Measurements from ENCODE around the gene FAM151A.

FAM151A gene

DNA sequence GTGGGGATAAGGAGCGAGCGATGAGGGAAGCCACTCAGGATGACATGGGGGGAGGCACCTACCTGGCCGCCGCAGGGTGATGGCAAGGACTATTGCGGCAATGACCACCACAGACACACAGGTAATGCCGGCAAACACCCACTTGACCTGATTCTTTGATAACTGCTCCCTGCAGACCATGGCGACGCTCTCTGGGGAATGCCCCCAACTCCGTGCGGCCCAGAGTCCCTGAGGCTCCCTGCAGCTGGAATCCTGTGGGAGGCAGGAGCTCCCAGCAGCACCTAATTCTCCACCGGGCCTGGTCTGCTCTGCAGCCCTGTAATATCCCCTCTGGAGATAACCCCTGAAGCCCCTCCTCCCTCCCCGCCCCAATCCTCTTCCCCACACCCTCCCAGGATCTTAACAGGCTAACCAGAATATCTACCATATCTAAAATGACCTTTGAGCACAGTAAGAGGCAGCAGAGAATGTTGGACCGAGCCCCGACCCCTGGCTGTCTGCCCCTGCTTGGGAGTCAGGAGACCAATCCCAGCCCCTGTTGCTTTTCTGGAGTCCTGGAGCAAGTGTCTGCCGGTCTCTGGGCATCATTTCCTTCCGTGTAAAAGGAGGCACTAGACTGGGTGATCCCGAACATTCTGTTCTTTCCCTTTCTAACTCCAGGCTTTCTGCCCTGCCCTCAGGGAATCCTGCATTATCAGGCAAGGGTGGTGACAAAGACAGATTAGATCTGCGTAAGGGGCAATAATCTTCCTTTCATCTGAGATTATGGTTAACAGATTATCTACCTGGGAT is at the start of gene FAM151A:
Gene FAM151A, minus strand, starts transcription at position 310 of the 792 bp plus-strand sequence. Its CDS starts 130 bp downstream, at position 180.
- DNase-seq, result no peak

- DNase-seq, result peak; percentile 80
Observed at GRCh38 chr1:54671985-54672608, 48.8 kb upstream of the FAM151A start.

DNA sequence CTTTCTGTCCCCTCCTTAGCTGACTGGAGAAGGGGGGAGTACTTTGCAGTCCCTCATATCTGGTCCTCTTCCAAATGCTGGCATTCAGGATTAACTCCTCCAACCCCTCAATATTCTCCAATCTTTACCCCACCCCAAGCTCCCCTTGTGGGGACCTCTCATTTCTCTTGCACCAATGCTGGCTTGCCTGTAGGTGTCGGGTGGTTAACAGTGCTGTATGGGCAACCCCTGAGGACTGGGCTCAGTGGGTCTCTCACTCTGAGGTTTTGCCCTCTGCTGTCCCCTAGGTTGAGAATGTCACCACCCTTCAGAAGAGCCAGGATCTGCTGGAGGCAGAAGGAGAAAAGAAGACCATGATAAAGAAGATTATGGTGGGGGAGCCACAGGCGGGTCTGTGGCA is 45.2 kb upstream of the FAM151A start:
- DNase-seq, result no peak

DNA sequence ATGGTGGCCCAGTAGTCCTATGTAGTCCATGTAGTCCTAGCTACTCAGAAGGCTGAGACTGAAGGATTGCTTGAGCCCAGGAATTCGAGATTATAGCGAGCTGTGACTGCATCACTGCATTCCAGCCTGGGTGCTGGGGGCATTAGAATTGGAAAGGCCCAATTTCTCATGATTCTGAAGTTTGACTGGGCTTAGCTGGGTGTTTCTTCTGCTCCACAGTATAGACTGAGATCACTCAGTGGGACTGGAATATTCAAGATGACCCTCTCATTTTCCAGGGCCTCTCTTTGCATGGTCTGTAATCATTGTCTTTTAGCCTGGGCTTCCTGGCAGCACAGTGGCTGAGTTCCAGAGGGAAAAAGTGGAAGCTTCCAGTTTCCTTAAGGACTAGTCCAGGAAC is 44.5 kb upstream of the FAM151A start:
- no peak for DNase-seq

GRCh38 chr1:54666333-54666732 is 43.0 kb upstream of the FAM151A start:
- DNase-seq, result no peak

- no peak for DNase-seq
Observed at GRCh38 chr1:54665852-54666251, 42.5 kb upstream of the FAM151A start.

GRCh38 chr1:54664364-54664763 is 41.0 kb upstream of the FAM151A start:
- DNase-seq, result no peak

GRCh38 chr1:54663725-54664124 is 40.4 kb upstream of the FAM151A start:
- no peak for DNase-seq

- DNase-seq, result no peak
Observed at GRCh38 chr1:54658164-54658913, 35.0 kb upstream of the FAM151A start.

DNA sequence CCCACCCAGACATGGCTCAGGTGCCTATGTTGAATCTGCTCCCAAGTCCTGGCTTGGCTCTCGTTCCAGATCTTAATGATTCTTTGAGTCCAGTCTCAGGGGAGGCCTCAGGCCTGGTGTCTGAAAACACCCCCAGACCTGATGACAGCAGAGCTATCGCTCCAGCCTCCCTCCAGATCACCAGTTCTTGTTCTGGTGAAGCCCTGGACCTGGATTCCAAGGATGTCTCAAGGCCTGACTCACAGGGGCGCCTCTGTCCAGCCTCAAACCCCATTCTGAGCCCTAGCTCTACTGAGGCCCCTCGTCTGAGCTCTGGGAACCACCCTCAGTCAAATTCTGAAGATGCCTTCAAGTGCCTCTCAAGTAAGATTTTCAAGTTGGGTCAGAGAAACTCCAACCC is 29.7 kb upstream of the FAM151A start:
- DNase-seq, result no peak

GRCh38 chr1:54652168-54652567 is 28.8 kb upstream of the FAM151A start:
- peak; percentile 50 for DNase-seq

- DNase-seq, result no peak
Observed at GRCh38 chr1:54651608-54652007, 28.3 kb upstream of the FAM151A start.

DNA sequence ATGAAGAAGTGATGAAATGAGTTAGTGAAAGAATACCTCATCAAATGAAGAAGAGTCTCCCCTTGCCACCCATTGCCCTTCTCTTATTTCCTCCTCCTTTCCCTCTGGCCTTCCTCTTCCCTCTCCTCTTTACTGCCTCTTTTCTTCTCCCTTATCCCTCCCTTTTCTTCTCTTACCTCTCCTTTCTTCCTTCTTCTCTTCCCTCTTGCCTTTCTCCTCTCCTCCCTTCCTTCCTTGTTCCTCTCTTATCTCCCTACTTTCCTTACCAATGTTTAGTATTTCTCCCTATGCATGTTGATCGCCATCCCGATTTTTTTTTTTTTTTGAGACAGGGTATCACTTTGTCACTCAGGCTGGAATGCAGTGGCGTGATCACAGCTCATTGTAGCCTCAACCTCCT is 27.1 kb upstream of the FAM151A start:
- no peak for DNase-seq

GRCh38 chr1:54649921-54650320 is 26.6 kb upstream of the FAM151A start:
- no peak for DNase-seq

- no peak for DNase-seq
Observed at GRCh38 chr1:54649130-54649898, 26.0 kb upstream of the FAM151A start.

GRCh38 chr1:54645806-54646676 is 22.7 kb upstream of the FAM151A start:
- no peak for DNase-seq

DNA sequence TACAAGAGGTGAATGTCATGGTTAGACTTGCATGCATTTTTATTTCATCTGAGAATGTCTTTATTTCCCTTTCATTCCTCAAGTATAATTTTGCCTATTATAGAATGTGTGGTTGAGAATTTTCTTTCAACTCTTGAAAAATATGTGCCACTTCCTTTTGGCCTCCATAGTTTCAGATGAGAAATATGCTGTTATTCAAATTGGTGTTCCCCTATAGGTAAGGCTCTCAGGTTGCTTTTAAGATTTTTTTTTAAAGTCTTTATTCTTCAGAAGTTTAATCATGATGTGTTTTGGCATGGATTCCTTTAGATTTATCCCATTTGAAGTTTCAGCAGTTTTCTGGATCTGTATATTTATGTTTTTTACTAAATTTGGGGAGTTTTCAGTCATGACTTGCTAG is 20.4 kb upstream of the FAM151A start:
- no peak for DNase-seq

DNA sequence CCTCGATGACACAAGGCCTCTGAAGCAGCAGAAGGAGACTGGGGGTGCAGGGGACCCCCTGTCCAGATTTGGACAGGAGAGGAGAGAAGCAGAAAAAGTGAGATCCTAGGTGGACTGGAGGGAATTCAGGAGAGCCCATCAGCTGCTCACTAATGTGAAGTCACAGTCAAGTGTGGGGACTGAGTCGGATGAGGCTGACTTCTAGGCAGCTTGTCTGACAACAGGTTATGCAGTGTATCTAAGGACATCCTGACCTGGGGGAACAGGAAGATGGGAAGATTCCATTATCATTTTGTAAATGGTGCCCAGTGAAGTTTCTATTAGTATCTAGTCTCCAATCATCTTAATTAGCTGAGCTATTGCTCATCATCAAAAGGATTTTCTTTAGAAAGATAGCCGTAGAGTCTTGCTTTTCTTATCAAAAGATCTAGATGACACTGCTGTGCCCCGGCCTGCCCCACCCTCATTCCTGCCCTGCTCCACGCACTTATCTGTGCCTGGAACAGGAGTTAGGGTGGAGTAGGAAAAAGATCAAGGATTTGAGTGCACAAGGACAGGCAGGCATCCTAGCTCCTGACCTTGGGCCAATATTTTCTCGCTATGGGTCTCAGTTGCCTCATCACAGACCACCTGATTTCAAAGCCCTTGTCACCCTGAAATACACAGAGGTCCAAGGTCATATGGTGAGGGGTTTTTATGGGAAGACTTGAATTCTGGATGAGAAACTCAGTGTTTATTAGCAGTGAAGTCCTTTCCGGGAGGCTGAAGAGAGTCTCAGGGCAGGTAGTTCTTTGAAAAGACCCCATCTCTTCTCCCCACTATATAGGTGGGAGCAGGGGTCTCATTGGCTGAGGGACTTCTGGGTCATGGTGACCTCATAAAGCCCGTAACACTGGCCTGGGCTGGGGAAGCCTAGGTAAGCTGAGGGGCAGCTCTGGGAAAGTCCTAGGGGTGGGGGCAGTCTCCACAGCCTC is 17.8 kb upstream of the FAM151A start, which contains the start of gene MROH7:
Gene MROH7, plus strand, starts transcription at position 924 of the 974 bp plus-strand sequence. CDS start 11,141 bp downstream, outside the sequence.
- DNase-seq, result no peak

DNA sequence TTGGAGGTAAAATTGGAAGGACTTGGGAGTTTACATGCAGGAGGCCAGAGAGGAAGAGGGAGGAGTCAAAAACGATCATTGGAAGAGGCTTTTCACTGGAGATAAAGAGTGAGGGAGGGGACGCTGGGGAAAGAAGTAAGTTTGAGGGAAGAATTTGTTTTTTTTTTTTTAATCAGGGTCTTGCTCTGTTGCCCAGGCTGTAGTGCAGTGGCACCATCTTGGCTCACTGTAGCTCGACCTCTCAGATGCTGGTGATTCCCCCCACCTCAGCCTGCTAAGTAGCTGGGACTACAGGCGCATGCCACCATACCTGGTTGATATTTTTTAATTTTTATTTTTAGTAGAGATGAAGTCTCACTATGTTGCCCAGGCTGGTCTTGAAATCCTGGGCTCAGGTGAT is 17.0 kb upstream of the FAM151A start:
- DNase-seq, result peak; percentile 10
